GM12865 (cell line): ENCODE data around the gene ATP13A2.

Experiments
- DNase-seq: peaks from one replicate; pipeline ENCODE4 v3.0.0; 2010; ENCODE audit warnings: low read depth
- H3K4me3 ChIP-seq: 2 replicates; pipeline ENCODE4 v1.5.1; 2011; ENCODE audit warnings: mild to moderate bottlenecking, low read depth, low read length, control low read depth
- CTCF ChIP-seq: IDR thresholded peaks from 2 replicates; pipeline ENCODE4 v1.5.1; 2011; ENCODE audit warnings: low read length, control low read depth, low read depth, inconsistent platforms; ENCODE audit not compliant: insufficient read depth; ENCODE audit errors: missing control alignments

Gene ATP13A2

GRCh38 chr1:16981269-16981849 is 30.4 kb downstream of the ATP13A2 start:
- DNase-seq: no peak
- no peak overlapping the region for H3K4me3 ChIP-seq
- no peak for TF ChIP-seq CTCF

GRCh38 chr1:16980473-16981268 is 31.1 kb downstream of the ATP13A2 start, which contains the start of gene MFAP2:
Gene MFAP2, minus strand, starts transcription at chr1:16980620. Its CDS starts 2,347 bp downstream, at chr1:16978273.
- DNase-seq: no peak
- TF ChIP-seq CTCF: no peak
- H3K4me3 ChIP-seq: no peak within 1 kb of the TSS

- no peak overlapping the region for H3K4me3 ChIP-seq
- no peak for DNase-seq
- no peak for TF ChIP-seq CTCF
These were observed 32.0 kb downstream of the ATP13A2 start for GRCh38 chr1:16979475-16980327.

GRCh38 chr1:16978567-16979474 is 32.9 kb downstream of the ATP13A2 start:
- no peak for DNase-seq
- no peak for TF ChIP-seq CTCF
- H3K4me3 ChIP-seq: no peak overlapping the region

GRCh38 chr1:16978139-16978538 is 33.6 kb downstream of the ATP13A2 start:
- H3K4me3 ChIP-seq: no peak overlapping the region
- no peak for DNase-seq
- TF ChIP-seq CTCF: no peak

- TF ChIP-seq CTCF: no peak
- no peak for DNase-seq
- no peak overlapping the region for H3K4me3 ChIP-seq
These were observed 34.4 kb downstream of the ATP13A2 start for GRCh38 chr1:16977377-16977776.
